ENCODE measurements around the gene FAM131C.
"Not testable (repeated sequence)": the region's sequence is repeated elsewhere in the genome, so short reads cannot be mapped to it uniquely, and the experiment has no call there.

Gene FAM131C

GRCh38 chr1:16076031-16076864 lies 2.8 kb upstream of the FAM131C start:
- DNase-seq (no peak), ATAC-seq (no peak)

- no peak for DNase-seq
- no peak for ATAC-seq
These were observed 2.0 kb upstream of the FAM131C start for GRCh38 chr1:16075337-16076030.

GRCh38 chr1:16074217-16074616 lies 766 bp upstream of the FAM131C start:
- DNase-seq (no peak), ATAC-seq (no peak)

- DNase-seq (no peak), ATAC-seq (peak; percentile 22)
These were observed 601 bp downstream of the FAM131C start for GRCh38 chr1:16072616-16073484.

- DNase-seq: no peak
- no peak for ATAC-seq
These were observed 1.4 kb downstream of the FAM131C start for GRCh38 chr1:16072095-16072494.

DNA sequence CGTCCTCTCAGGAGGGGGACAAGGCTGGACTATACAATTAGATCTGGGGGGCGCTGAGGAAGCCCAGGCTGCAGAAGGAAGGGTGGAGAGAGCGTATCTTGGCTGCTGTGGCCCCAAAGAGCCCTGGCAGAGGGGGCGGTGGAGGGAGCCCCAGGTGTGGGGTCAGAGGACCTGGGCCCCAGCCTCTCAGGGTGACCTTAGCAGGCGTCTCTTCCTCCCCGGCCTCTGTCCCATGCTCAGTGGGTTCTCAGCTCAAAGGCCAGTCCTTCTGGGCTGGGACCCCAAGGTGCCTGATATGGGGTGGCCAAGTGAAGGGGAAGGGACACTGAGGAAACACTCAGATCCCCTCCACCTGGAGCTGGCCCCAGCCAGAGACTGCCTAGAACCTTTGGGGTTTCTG lies 1.8 kb downstream of the FAM131C start:
- DNase-seq (no peak), ATAC-seq (no peak)

DNA sequence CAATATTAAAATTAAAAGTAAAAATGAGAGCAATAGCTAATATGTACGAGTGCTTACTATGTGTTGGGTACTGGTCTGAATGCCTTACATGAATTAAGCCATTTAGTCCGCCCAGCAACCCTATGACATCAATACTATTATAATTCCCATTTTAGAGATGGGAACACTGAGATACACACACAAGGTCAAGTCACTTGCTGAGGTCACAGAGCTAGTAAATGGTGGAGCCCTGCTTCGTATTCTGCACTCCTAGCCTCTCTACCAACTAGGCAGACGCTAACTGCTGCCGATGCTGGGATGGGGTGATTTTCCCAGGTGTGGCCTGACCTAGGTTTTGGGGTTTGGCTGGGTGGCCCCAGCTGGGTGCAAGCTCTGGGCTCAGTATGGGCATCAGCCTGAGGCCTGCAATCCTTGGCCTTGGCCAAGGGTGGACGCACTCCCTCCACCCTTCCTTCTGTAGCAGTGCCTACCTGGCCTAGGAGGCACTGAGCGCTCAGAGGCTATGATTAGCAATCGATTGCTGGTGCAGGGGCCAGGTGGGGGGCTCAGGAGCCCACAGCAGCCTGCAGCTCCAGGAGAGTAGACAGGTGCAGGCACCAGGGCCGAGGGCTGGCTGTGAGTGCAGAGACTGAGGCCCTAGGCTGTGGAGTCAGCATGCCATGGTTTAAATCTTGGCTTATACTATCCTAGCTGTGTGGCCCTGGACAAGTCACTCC lies 2.7 kb downstream of the FAM131C start:
- ATAC-seq: no peak

GRCh38 chr1:16068356-16069270 lies 4.8 kb downstream of the FAM131C start:
- ATAC-seq: no peak

More for the DNA sequence above, 2.7 kb downstream of the FAM131C start:
- no peak for DNase-seq

DNA sequence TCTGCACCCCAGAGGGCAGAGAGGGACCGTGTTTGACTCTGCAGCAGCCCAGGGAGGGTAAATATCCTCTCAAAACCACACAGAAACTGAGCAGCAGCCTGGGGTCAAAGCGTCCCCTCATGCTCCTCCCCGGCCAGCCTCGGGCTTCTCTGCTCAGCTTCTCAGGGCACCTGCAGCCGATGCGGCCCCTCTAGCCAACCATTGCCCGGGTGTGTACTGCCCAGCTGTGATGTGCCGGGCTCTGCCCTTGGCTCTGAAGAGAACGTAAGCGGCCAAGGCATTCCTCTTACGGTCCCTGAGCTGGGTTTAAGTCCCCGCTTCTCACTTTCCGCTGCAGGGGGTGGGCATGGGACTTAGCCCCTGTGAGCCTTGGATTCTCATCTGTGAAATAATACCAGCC lies 5.5 kb downstream of the FAM131C start:
- ATAC-seq: no peak

More at GRCh38 chr1:16068356-16069270, 4.8 kb downstream of the FAM131C start:
- no peak for DNase-seq

DNA sequence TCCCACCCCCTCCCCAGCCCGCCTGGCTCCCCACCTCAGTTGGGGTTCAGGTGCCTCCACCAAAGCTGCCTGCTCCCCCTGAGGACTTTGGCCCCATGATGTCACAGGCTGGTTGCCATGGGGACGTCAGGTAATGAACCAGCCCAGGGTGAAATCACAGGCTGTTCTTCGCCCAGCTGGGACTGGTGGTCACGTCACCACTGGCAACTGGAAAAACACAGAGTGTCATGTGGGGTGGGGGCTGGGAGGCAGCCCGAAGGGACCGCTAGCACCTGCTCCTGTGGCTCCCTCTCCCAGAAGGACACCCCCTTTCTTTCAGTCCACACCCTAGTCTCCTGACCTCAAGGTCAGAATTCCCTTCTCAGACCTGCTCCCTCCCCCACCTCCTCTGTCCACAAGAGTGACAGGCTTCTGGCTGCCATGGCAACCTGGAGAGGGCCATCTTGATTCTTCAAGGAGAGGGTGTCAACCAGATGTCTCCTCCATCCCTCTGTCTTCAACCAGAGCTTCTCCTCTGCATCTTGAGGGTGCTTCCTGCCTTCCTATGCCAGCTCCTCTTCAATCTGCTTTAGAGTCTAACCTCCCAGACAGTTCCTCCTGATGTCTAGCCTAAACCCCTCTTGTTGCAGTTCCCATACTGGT lies 6.2 kb downstream of the FAM131C start:
- DNase-seq: no peak
- no peak for ATAC-seq

More for the DNA sequence above, 5.5 kb downstream of the FAM131C start:
- no peak for DNase-seq

DNA sequence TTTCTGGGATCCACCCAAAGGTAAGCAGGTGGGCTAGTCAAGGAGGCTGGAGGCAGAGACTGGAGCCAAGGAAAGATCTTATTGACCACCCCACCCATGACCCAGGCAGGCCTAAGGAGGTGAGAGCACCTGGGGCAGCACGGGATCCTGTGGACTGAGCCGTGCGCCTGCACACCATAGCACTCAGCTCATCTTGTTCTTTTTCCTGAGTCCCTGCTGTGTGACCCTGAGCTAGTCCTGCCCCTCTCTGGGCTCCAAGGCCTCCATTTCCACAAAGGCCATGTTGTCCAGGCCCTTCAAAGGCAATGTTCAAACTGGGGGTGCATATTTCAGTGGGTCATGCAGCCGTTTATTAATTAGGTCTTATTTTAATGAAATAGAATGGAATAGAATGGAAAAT lies 7.2 kb downstream of the FAM131C start:
- ATAC-seq (no peak), DNase-seq (no peak)

GRCh38 chr1:16065269-16065576 lies 8.2 kb downstream of the FAM131C start:
- ATAC-seq: no peak
- no peak for DNase-seq

DNA sequence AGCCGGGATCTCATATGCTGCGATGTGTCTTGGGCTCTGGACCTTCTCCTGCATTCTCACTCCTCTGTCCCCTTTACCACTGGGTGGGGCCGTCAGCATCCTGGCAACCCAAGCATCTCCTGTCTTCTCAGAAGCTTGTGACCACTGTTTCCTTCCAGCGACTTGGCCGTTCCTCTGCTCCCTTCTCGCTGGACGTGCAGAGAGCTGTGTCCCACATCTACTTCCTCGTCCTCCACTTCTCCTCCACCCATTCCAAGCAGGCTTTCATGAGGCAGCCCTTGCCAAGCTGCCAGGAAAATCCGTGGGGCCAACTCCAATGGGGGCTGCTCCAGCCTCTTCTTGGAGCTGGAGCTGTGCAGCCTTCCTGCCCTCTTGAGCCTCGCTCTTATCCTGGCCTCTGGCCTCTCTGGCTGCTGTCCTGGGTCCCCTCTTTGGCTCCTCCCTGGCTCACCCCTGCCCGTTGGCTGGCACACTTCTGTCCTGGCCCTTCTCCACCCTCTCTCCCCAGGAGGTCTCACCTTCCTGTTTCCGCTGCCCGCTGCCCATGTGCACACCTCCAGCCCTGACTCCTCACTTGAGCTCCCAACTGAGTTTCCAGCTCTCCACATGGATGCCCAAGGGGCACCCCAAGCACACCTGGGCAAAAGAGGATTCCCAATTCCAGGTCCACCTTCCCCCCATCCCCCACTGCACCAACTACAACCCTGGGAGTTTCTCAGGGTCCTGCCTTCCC lies 8.7 kb downstream of the FAM131C start:
- no peak for ATAC-seq
- DNase-seq: no peak

GRCh38 chr1:16063921-16064320 lies 9.5 kb downstream of the FAM131C start:
- ATAC-seq (no peak), DNase-seq (no peak)

DNA sequence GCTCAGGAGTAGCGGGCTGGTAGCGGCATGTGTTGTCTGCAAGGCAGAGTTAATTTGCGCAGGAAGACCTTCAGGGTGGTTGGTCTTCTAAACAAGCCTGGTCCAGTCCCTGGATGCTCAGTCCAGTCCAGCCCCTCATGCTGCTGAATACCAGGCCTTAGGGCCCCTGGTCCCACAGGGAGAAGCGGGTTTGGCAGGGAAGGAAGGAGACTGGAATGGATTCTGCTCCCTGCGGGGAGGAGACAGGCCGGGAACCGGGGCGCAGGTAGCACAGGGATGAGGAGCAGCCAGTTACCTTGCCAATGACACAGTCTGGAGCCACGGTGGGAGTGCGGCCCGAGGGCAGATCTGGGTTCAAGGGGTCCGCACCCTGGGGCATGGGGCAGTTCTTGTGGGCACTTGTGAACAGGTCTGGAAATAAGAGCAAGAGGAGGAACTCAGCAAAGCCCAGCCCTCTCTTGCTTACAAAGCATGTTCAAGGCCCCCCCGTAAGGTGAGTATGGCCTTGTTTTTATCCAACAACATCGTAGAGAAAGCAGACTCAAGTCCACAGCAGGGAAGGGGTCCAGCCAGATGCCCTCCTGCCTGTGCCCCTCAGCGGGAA lies 10.1 kb downstream of the FAM131C start:
- DNase-seq (no peak), ATAC-seq (no peak)

DNA sequence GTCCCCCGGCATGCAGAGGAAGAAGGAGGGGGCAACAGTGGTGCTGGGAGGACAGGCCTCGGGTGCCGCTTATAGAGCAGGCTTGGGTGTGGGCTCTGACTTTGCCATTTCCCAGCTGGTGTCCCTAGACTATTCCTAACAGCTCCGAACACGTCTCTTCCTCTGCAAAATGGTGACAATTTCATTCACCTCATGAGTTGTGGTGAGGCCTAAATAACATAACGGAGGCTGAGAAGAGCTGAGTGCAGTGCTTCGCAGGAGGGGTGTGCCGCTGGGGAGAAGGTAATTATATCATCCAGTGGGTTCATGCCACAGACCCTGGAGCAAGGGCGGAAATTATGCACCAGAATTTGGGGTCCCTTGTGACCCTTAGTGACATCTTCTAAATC lies 10.8 kb downstream of the FAM131C start:
- not testable (repeated sequence) for DNase-seq

GRCh38 chr1:16061989-16062686 lies 11.3 kb downstream of the FAM131C start:
- DNase-seq, ATAC-seq: not testable (repeated sequence)

More for the DNA sequence above, 10.8 kb downstream of the FAM131C start:
- not testable (repeated sequence) for ATAC-seq

DNA sequence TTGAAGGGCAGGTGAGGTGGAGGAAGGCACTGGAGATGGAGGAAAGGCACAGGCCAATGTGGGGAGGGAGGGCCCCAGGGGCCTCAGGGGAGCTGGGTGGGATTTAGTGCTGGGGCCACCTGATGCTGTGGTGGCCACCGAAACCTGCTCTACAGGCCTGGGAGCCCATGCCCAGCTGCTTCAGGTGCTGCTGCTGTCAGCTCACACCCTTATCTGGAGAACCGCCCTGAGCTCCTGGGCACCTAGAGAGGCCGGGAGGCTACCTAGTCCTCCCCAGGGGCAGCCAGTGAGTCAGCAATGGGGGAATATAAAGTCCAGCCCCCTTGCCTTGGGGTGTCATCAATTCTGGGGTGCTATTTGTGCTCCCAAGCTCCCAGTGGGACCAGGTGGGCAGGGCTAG lies 12.2 kb downstream of the FAM131C start:
- no peak for DNase-seq
- no peak for ATAC-seq
